ENCODE results near the gene LMNTD1.
"Not testable (repeated sequence)": the region's sequence is repeated elsewhere in the genome, so short reads cannot be mapped to it uniquely, and the experiment has no call there.

- not testable (repeated sequence) for TF ChIP-seq CTCF (conservative IDR thresholded peaks at IDR 0.05; ENCODE audit: low read depth in 2 of 2); EZH2phosphoT487 (IDR thresholded peaks at IDR 0.05; ENCODE audit: unreplicated experiment); STAT1 (IDR thresholded peaks at IDR 0.05; ENCODE audit: unreplicated experiment)
These were observed 126.3 kb downstream of the LMNTD1 start for GRCh38 chr12:25426821-25427220.

Data from GM23338 (cell line).